Measurements from ENCODE around the gene SLC16A10. TPM values are rescaled to one million over a fixed set of nuclear protein-coding genes. Genes with fewer than 3 reads are reported as not detected.
A peak's percentile ranks its signal among the peaks of the same experiment; 100 is the strongest.

The SLC16A10 gene
- total and polyA plus RNA-seq, 2 of the 13 experiments (the other 11 are each of a cell fraction or from before 2014, with no cell fraction given) = 8.2 to 20.1 TPM

- peak; percentile 97 for TF ChIP-seq FOXP4 (CRISPR knock-in tag; IDR thresholded peaks at IDR 0.05)
- TF ChIP-seq RBAK (CRISPR knock-in tag; IDR thresholded peaks at IDR 0.05) = no peak
- TF ChIP-seq ZKSCAN5 (CRISPR knock-in tag; IDR thresholded peaks at IDR 0.05) = no peak
- TF ChIP-seq ZNF780A (CRISPR knock-in tag; IDR thresholded peaks at IDR 0.05) = no peak
- peak; percentile 77 for TF ChIP-seq ETV5 (CRISPR knock-in tag; IDR thresholded peaks at IDR 0.05; ENCODE audit: borderline replicate concordance)
- peak; percentile 49; the same call in 1 of the 2 replicates for TF ChIP-seq ZNF552 (CRISPR knock-in tag; IDR thresholded peaks at IDR 0.05; ENCODE audit: borderline replicate concordance)
- TF ChIP-seq ZFP82 (CRISPR knock-in tag; IDR thresholded peaks at IDR 0.05; ENCODE audit: borderline replicate concordance) = no peak
- no peak for TF ChIP-seq ZNF564 (CRISPR knock-in tag; IDR thresholded peaks at IDR 0.05)
- peak; percentile 87; the same call in 1 of the 2 replicates for TF ChIP-seq KDM3A (CRISPR knock-in tag; IDR thresholded peaks at IDR 0.05; ENCODE audit: low read depth)
- no peak for TF ChIP-seq ZFYVE20 (CRISPR knock-in tag; IDR thresholded peaks at IDR 0.05; ENCODE audit: borderline replicate concordance, low read depth)
- peak; percentile 88; the same call in 1 of the 2 replicates for TF ChIP-seq ZKSCAN8 (CRISPR knock-in tag; IDR thresholded peaks at IDR 0.05; ENCODE audit: borderline replicate concordance)
- TF ChIP-seq, protein P1, sequence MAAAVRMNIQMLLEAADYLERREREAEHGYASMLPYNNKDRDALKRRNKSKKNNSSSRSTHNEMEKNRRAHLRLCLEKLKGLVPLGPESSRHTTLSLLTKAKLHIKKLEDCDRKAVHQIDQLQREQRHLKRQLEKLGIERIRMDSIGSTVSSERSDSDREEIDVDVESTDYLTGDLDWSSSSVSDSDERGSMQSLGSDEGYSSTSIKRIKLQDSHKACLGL (CRISPR knock-in tag; IDR thresholded peaks at IDR 0.05) = no peak
- TF ChIP-seq, protein P2, sequence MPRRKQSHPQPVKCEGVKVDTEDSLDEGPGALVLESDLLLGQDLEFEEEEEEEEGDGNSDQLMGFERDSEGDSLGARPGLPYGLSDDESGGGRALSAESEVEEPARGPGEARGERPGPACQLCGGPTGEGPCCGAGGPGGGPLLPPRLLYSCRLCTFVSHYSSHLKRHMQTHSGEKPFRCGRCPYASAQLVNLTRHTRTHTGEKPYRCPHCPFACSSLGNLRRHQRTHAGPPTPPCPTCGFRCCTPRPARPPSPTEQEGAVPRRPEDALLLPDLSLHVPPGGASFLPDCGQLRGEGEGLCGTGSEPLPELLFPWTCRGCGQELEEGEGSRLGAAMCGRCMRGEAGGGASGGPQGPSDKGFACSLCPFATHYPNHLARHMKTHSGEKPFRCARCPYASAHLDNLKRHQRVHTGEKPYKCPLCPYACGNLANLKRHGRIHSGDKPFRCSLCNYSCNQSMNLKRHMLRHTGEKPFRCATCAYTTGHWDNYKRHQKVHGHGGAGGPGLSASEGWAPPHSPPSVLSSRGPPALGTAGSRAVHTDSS (CRISPR knock-in tag; conservative IDR thresholded peaks at IDR 0.05) = no peak
- no peak for TF ChIP-seq ZNF569 (CRISPR knock-in tag; IDR thresholded peaks at IDR 0.05; ENCODE audit: borderline replicate concordance)
- TF ChIP-seq TEF (CRISPR knock-in tag; IDR thresholded peaks at IDR 0.05) = no peak
- TF ChIP-seq KLF13 (CRISPR knock-in tag; IDR thresholded peaks at IDR 0.05) = no peak
- peak; percentile 73; the same call in 1 of the 2 replicates for TF ChIP-seq SSRP1 (CRISPR knock-in tag; IDR thresholded peaks at IDR 0.05)
- peak; percentile 76 for TF ChIP-seq NCOR1 (IDR thresholded peaks at IDR 0.05; ENCODE audit: borderline replicate concordance, low read length)
- no peak for TF ChIP-seq ZNF138 (CRISPR knock-in tag; IDR thresholded peaks at IDR 0.05; ENCODE audit: low read depth)
- no peak for TF ChIP-seq IKZF1 (IDR thresholded peaks at IDR 0.05)
- peak; percentile 63; the same call in 1 of the 2 replicates for TF ChIP-seq SP4 (CRISPR knock-in tag; IDR thresholded peaks at IDR 0.05)
- peak; percentile 91 for TF ChIP-seq HNF4A (CRISPR knock-in tag; IDR thresholded peaks at IDR 0.05)
- TF ChIP-seq ZKSCAN1 (IDR thresholded peaks at IDR 0.05; ENCODE audit: low read length) = no peak
- TF ChIP-seq ZNF615 (CRISPR knock-in tag; IDR thresholded peaks at IDR 0.05; ENCODE audit: borderline replicate concordance) = peak; percentile 64; the same call in 1 of the 2 replicates
These were observed 18.3 kb downstream of the SLC16A10 start (continued) for GRCh38 chr6:111105578-111105977.
